Measurements from ENCODE around the gene SMIM23.
"Not testable (repeated sequence)": the region's sequence is repeated elsewhere in the genome, so short reads cannot be mapped to it uniquely, and the experiment has no call there.

Gene SMIM23

GRCh38 chr5:171774418-171774817 lies 11.2 kb upstream of the SMIM23 start:
- no peak for DNase-seq (ENCODE audit: low read depth)

- DNase-seq (ENCODE audit: low read depth): no peak
These were observed 9.4 kb upstream of the SMIM23 start for GRCh38 chr5:171776213-171776612.

GRCh38 chr5:171776770-171777759 lies 8.6 kb upstream of the SMIM23 start:
- DNase-seq (ENCODE audit: low read depth): no peak

- not testable (repeated sequence) for DNase-seq (ENCODE audit: low read depth)
These were observed 3.9 kb upstream of the SMIM23 start for GRCh38 chr5:171781744-171782143.

- DNase-seq (ENCODE audit: low read depth): no peak
These were observed 3.2 kb upstream of the SMIM23 start for GRCh38 chr5:171782332-171782966.

GRCh38 chr5:171783051-171783450 lies 2.6 kb upstream of the SMIM23 start:
- DNase-seq (ENCODE audit: low read depth): no peak

GRCh38 chr5:171789353-171789752 lies 3.7 kb downstream of the SMIM23 start:
- DNase-seq (ENCODE audit: low read depth): no peak

GRCh38 chr5:171790408-171790807 lies 4.8 kb downstream of the SMIM23 start:
- no peak for DNase-seq (ENCODE audit: low read depth)

GRCh38 chr5:171794470-171794960 lies 8.9 kb downstream of the SMIM23 start:
- DNase-seq (ENCODE audit: low read depth): no peak

GRCh38 chr5:171795381-171795780 lies 9.8 kb downstream of the SMIM23 start:
- DNase-seq (ENCODE audit: low read depth): no peak

- DNase-seq (ENCODE audit: low read depth): no peak
These were observed 10.8 kb downstream of the SMIM23 start for GRCh38 chr5:171796436-171796835.

- no peak for DNase-seq (ENCODE audit: low read depth)
These were observed 11.9 kb downstream of the SMIM23 start for GRCh38 chr5:171797543-171797942.

- no peak for DNase-seq (ENCODE audit: low read depth)
These were observed 12.8 kb downstream of the SMIM23 start for GRCh38 chr5:171798418-171798817.

- DNase-seq (ENCODE audit: low read depth): no peak
These were observed 16.2 kb downstream of the SMIM23 start for GRCh38 chr5:171801839-171802238.

- no peak for DNase-seq (ENCODE audit: low read depth)
These were observed 20.1 kb downstream of the SMIM23 start for GRCh38 chr5:171805746-171806145.

GRCh38 chr5:171806976-171807747 lies 21.5 kb downstream of the SMIM23 start:
- DNase-seq (ENCODE audit: low read depth): no peak

- no peak for DNase-seq (ENCODE audit: low read depth)
These were observed 22.8 kb downstream of the SMIM23 start for GRCh38 chr5:171808453-171808852.

- DNase-seq (ENCODE audit: low read depth): no peak
These were observed 23.3 kb downstream of the SMIM23 start for GRCh38 chr5:171808951-171809350.

- no peak for DNase-seq (ENCODE audit: low read depth)
These were observed 24.6 kb downstream of the SMIM23 start for GRCh38 chr5:171810227-171810626.

GRCh38 chr5:171813270-171813669 lies 27.7 kb downstream of the SMIM23 start:
- no peak for DNase-seq (ENCODE audit: low read depth)

- no peak for DNase-seq (ENCODE audit: low read depth)
These were observed 28.3 kb downstream of the SMIM23 start for GRCh38 chr5:171813813-171814490.

- no peak for DNase-seq (ENCODE audit: low read depth)
These were observed 31.0 kb downstream of the SMIM23 start for GRCh38 chr5:171816666-171817065.
